Neuronal stem cell (in vitro differentiated cells): ENCODE results near the gene SPAG5.

Source experiments
- DNase-seq: peaks from one replicate; pipeline ENCODE4 v3.0.0-alpha.2; 2013; ENCODE audit warnings: low spot score
- H2AFZ ChIP-seq: one replicate; pipeline ENCODE4 v1.6.1; 2013; ENCODE audit warnings: mild to moderate bottlenecking, low read length, inconsistent platforms
- H2AK5ac ChIP-seq: 2 replicates; pipeline ENCODE4 v1.6.1; 2013; ENCODE audit warnings: low read depth, mild to moderate bottlenecking, inconsistent platforms, low read length, moderate library complexity, mixed read lengths
- H2BK120ac ChIP-seq: 2 replicates; pipeline ENCODE4 v1.6.1; 2013; ENCODE audit warnings: low read depth, mild to moderate bottlenecking, inconsistent platforms, low read length, moderate library complexity, mixed read lengths
- H2BK12ac ChIP-seq: one replicate; pipeline ENCODE4 v1.6.1; 2013; ENCODE audit warnings: low read length, inconsistent platforms
- H2BK15ac ChIP-seq: 2 replicates; pipeline ENCODE4 v1.6.1; 2013; ENCODE audit warnings: mild to moderate bottlenecking, low read length, inconsistent platforms, mixed read lengths
- H2BK5ac ChIP-seq: one replicate; pipeline ENCODE4 v1.6.1; 2013; ENCODE audit warnings: inconsistent platforms, mild to moderate bottlenecking, low read length, moderate library complexity
- H3K14ac ChIP-seq: one replicate; pipeline ENCODE4 v1.6.1; 2013; ENCODE audit warnings: low read length, inconsistent platforms
- H3K18ac ChIP-seq: 2 replicates; pipeline ENCODE4 v1.6.1; 2013; ENCODE audit warnings: low read length, inconsistent platforms
- H3K23ac ChIP-seq: 2 replicates; pipeline ENCODE4 v1.6.1; 2013; ENCODE audit warnings: low read depth, mild to moderate bottlenecking, mixed read lengths, low read length, inconsistent platforms; ENCODE audit not compliant: poor library complexity
- H3K27ac ChIP-seq: replicated peaks from 3 replicates; pipeline ENCODE4 v1.5.1; 2013; ENCODE audit warnings: low read length, inconsistent platforms
- H3K27me3 ChIP-seq, 3 experiments: 2 replicates each; pipeline ENCODE4 v1.6.1; 2013; ENCODE audit warnings: low read length in 3 of 3, mild to moderate bottlenecking in 2 of 3, inconsistent platforms in 1 of 3, low read depth in 1 of 3, mixed read lengths in 1 of 3, moderate library complexity in 1 of 3; ENCODE audit not compliant: control insufficient read depth in 3 of 3, insufficient read depth in 3 of 3
- H3K36me3 ChIP-seq, 2 donors: replicated peaks in 1 of 2; 2 replicates each; pipeline ENCODE4 v1.6.1; 2013; ENCODE audit warnings: low read length in 2 of 2; ENCODE audit not compliant: control insufficient read depth in 2 of 2, insufficient read depth in 2 of 2
- H3K4ac ChIP-seq: 2 replicates; pipeline ENCODE4 v1.6.1; 2013; ENCODE audit warnings: inconsistent platforms, mild to moderate bottlenecking, low read length, moderate library complexity
- H3K4me1 ChIP-seq, 2 donors: 1 replicate in 1 of 2; 2 replicates in 1 of 2; pipeline ENCODE4 v1.6.1; 2013; ENCODE audit warnings: low read length in 2 of 2, low read depth in 1 of 2; ENCODE audit not compliant: control insufficient read depth in 2 of 2, insufficient read depth in 1 of 2
- H3K4me2 ChIP-seq: one replicate; pipeline ENCODE4 v1.6.1; 2013; ENCODE audit warnings: mild to moderate bottlenecking, low read length, inconsistent platforms; ENCODE audit not compliant: insufficient read depth, poor library complexity, severe bottlenecking
- H3K4me3 ChIP-seq, 2 donors: 2 replicates each; pipeline ENCODE4 v1.5.1; 2013; ENCODE audit warnings: low read length in 2 of 2, mild to moderate bottlenecking in 2 of 2, inconsistent platforms in 1 of 2, moderate library complexity in 1 of 2
- H3K79me1 ChIP-seq: one replicate; pipeline ENCODE4 v1.6.1; 2013; ENCODE audit warnings: low read depth, mild to moderate bottlenecking, inconsistent platforms, low read length, moderate library complexity
- H3K9ac ChIP-seq: one replicate; pipeline ENCODE4 v1.6.1; 2013; ENCODE audit warnings: mild to moderate bottlenecking, low read depth, low read length, inconsistent platforms; ENCODE audit not compliant: poor library complexity
- H3K9me3 ChIP-seq, 2 donors: replicated peaks in 1 of 2; 2 replicates each; pipeline versions ENCODE3 to v1.6.1; 2013; ENCODE audit warnings: low read length in 2 of 2, mild to moderate bottlenecking in 2 of 2, inconsistent platforms in 1 of 2, low read depth in 1 of 2, mixed read lengths in 1 of 2, moderate library complexity in 1 of 2; ENCODE audit not compliant: control insufficient read depth in 2 of 2, insufficient read depth in 1 of 2
- H4K8ac ChIP-seq: one replicate; pipeline ENCODE4 v1.6.1; 2013; ENCODE audit warnings: low read depth, mild to moderate bottlenecking, inconsistent platforms, low read length, moderate library complexity
- H4K91ac ChIP-seq: one replicate; pipeline ENCODE4 v1.6.1; 2013; ENCODE audit warnings: low read length, low read depth, mild to moderate bottlenecking, inconsistent platforms; ENCODE audit not compliant: poor library complexity
- WGBS, 2 donors: extraction: QIAGEN DNeasy Blood & Tissue Kit; methylation state at CpG; one replicate each; pipeline ENCODE4 v1.1.7; 2013; ENCODE audit warnings: missing lambda C conversion rate in 2 of 2, mixed read lengths in 1 of 2; ENCODE audit not compliant: insufficient read length in 2 of 2, insufficient replicate concordance in 1 of 2; ENCODE audit errors: extremely low coverage in 2 of 2; 5-methylcytosine and 5-hydroxymethylcytosine counted together

Gene SPAG5

GRCh38 chr17:28551421-28552175 is 47.2 kb downstream of the SPAG5 start:
- Histone ChIP-seq H3K27ac (no peak overlapping the region), H3K18ac (no peak overlapping the region)
- DNase-seq: no peak

GRCh38 chr17:28550858-28551257 is 48.0 kb downstream of the SPAG5 start:
- Histone ChIP-seq H3K4me2 (no peak overlapping the region), H3K79me1 (peaks cover 6% of the 10 kb centered on the region), H3K9ac (no peak overlapping the region), H4K91ac (no peak overlapping the region), H2BK120ac (no peak overlapping the region), H3K14ac (no peak overlapping the region), H2AK5ac (peak overlapping the region; percentile 20), H2BK5ac (no peak overlapping the region), H3K27ac (no peak overlapping the region), H3K23ac (peak overlapping the region; percentile 18), H4K8ac (no peak overlapping the region), H3K27me3 (no peaks in the 10 kb centered on the region), H3K4me1 (peaks cover 12 to 18% of the 10 kb centered on the region in 2 donors), H3K36me3 (peaks cover 16 to 49% of the 10 kb centered on the region in 2 donors), H3K18ac (no peak overlapping the region), H3K9me3 (no peaks in the 10 kb centered on the region), H2AFZ (no peak overlapping the region), H2BK12ac (no peak overlapping the region), H3K4ac (no peak overlapping the region), H2BK15ac (no peak overlapping the region), H3K4me3 (peak overlapping the region in 1 of 2 donors; percentile 67)
- no peak for DNase-seq
- no CpG with 5 or more reads among the region's 1 CpG for WGBS, 2 donors

More at GRCh38 chr17:28551421-28552175, 47.2 kb downstream of the SPAG5 start:
- peak overlapping the region; percentile 67 to 87 for H3K4me3 ChIP-seq
- H3K23ac ChIP-seq: peak overlapping the region; percentile 18
- peak overlapping the region; percentile 23 for H3K14ac ChIP-seq
- no peak overlapping the region for H2BK15ac ChIP-seq
- H2AFZ ChIP-seq: peak overlapping the region; percentile 93
- no peak overlapping the region for H3K4ac ChIP-seq
- no peak overlapping the region for H4K8ac ChIP-seq
- H3K27me3 ChIP-seq: no peaks in the 10 kb centered on the region
- no CpG with 5 or more reads among the region's 10 CpGs for WGBS, 2 donors
- H3K4me1 ChIP-seq: peaks cover 12 to 18% of the 10 kb centered on the region in 2 donors
- H2BK5ac ChIP-seq: no peak overlapping the region
- peak overlapping the region; percentile 87 for H3K4me2 ChIP-seq
- no peak overlapping the region for H2BK12ac ChIP-seq
- H2BK120ac ChIP-seq: no peak overlapping the region
- H4K91ac ChIP-seq: no peak overlapping the region
- H2AK5ac ChIP-seq: no peak overlapping the region
- H3K79me1 ChIP-seq: peaks cover 6% of the 10 kb centered on the region
- H3K36me3 ChIP-seq: peaks cover 20 to 50% of the 10 kb centered on the region in 2 donors
- H3K9me3 ChIP-seq: no peaks in the 10 kb centered on the region
- H3K9ac ChIP-seq: peak overlapping the region; percentile 89

GRCh38 chr17:28549236-28550132 is 49.3 kb downstream of the SPAG5 start:
- Histone ChIP-seq H3K14ac (no peak overlapping the region), H3K4me2 (no peak overlapping the region), H3K36me3 (peaks cover 14 to 37% of the 10 kb centered on the region in 2 donors), H3K18ac (no peak overlapping the region), H2AFZ (no peak overlapping the region), H2AK5ac (no peak overlapping the region), H3K79me1 (peaks cover 6% of the 10 kb centered on the region), H2BK15ac (no peak overlapping the region), H2BK12ac (no peak overlapping the region), H2BK5ac (no peak overlapping the region), H3K4me3 (no peak overlapping the region), H3K23ac (no peak overlapping the region), H2BK120ac (no peak overlapping the region), H3K27me3 (no peaks in the 10 kb centered on the region), H3K9me3 (no peaks in the 10 kb centered on the region), H3K27ac (no peak overlapping the region), H3K4me1 (peaks cover 12 to 22% of the 10 kb centered on the region in 2 donors), H4K91ac (no peak overlapping the region), H4K8ac (no peak overlapping the region), H3K9ac (no peak overlapping the region), H3K4ac (no peak overlapping the region)
- no CpG with 5 or more reads among the region's 3 CpGs for WGBS, 2 donors
- no peak for DNase-seq
